Lung (tissue), 12 donors: ENCODE measurements around the gene RFX8. TPM values are rescaled to one million over a fixed set of nuclear protein-coding genes. Genes with fewer than 3 reads are reported as not detected.

ENCODE experiments used
- ATAC-seq: fragments of 200-7000 bp; cut with Tn5 transposase; one replicate; pipeline ENCODE4 v1.9.1; 2020; ENCODE audit warnings: moderate number of reproducible peaks; ENCODE audit not compliant: insufficient read depth, low FRiP score
- DNase-seq, 3 donors: peaks; one replicate each; pipeline ENCODE4 v3.0.0-alpha.2; 2013 to 2017
- H3K27ac ChIP-seq, 2 donors: one replicate each; pipeline ENCODE4 v1.5.1; 2013; ENCODE audit warnings: mild to moderate bottlenecking in 2 of 2, moderate library complexity in 2 of 2, control low read depth in 1 of 2, inconsistent platforms in 1 of 2, low read depth in 1 of 2, low read length in 1 of 2
- H3K27me3 ChIP-seq, 3 donors: one replicate each; pipeline ENCODE4 v1.5.1; 2013; ENCODE audit warnings: low read length in 2 of 3; ENCODE audit not compliant: control insufficient read depth in 3 of 3, insufficient read depth in 3 of 3
- H3K36me3 ChIP-seq, 4 donors: one replicate each; pipeline ENCODE4 v1.5.1; 2013; ENCODE audit warnings: low read length in 4 of 4, mild to moderate bottlenecking in 1 of 4, moderate library complexity in 1 of 4; ENCODE audit not compliant: control insufficient read depth in 4 of 4, insufficient read depth in 4 of 4
- H3K4me1 ChIP-seq, 5 donors: one replicate each; pipeline ENCODE4 v1.5.1; 2013; ENCODE audit warnings: low read length in 5 of 5, mild to moderate bottlenecking in 2 of 5, moderate library complexity in 1 of 5; ENCODE audit not compliant: control insufficient read depth in 5 of 5, insufficient read depth in 5 of 5
- H3K4me3 ChIP-seq: one replicate; pipeline ENCODE4 v1.5.1; 2013; ENCODE audit warnings: mild to moderate bottlenecking, control low read depth, moderate library complexity
- H3K9ac ChIP-seq, 2 donors: one replicate each; pipeline ENCODE4 v1.5.1; 2013; ENCODE audit warnings: low read length in 2 of 2, control low read depth in 1 of 2; ENCODE audit not compliant: insufficient read depth in 1 of 2
- H3K9me3 ChIP-seq, 4 donors: one replicate each; pipeline ENCODE4 v1.5.1; 2013; ENCODE audit warnings: low read length in 3 of 4, mild to moderate bottlenecking in 1 of 4, moderate library complexity in 1 of 4; ENCODE audit not compliant: control insufficient read depth in 4 of 4, insufficient read depth in 3 of 4
- CTCF ChIP-seq: IDR thresholded peaks from 2 replicates; pipeline ENCODE4 v1.5.1; 2012; ENCODE audit warnings: mild to moderate bottlenecking; ENCODE audit errors: control extremely low read depth, extremely low read depth
- WGBS, 2 donors: extraction: QIAGEN DNeasy Blood & Tissue Kit; methylation state at CpG; one replicate each; pipeline ENCODE4 v1.1.7; 2013; 5-methylcytosine and 5-hydroxymethylcytosine counted together
- polyA plus RNA-seq, 2 donors: library from polyadenylated mRNA; stranded (reverse); fragments of 200-250 nt; gene quantifications; one replicate each; pipeline ENCODE4 v1.2.1, GENCODE V29; 2013
- total RNA-seq, 2 donors: library from RNA; depleted of rRNA in 1 of 2; stranded (reverse); fragments of >200 nt in 1 of 2; gene quantifications; one replicate each; pipeline ENCODE4 v1.2.1, GENCODE V29; 2014 to 2021
- donor health status: control.
- donor health status: control.
- donor health status: Bipolar disorder and iron deficiency.
- donor health status: healthy.
- donor health status: DM: yes; HTN: yes; CAD: no.

RFX8 gene
- total and polyA plus RNA-seq, 4 donors = 0.11 to 0.88 (median 0.36) TPM

DNA sequence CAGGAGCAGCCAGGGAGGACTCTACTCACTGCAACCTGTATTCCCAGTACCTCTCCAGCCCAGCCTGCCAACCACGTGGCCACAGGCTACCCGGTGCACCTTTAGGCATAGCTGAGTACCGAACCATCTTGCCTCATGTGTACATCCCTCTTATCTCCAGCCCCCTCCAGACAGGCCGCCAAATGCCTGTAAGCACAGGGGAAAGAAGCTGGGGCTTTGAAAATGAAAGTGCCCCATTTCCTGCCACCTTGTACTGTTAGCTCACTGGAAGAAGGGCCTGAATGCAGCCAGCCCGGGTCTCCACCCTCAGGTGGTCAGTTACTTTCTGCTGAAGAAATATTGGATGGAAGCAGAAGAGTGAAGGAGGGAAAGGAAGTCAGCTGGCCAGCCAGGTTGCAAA is 27.2 kb upstream of the RFX8 start:
- H3K9me3 ChIP-seq = peaks cover 0 to 2% (median 0%) of the 10 kb centered on the region in 4 donors
- 71 to 75% methylated on average over 5 of the region's 5 CpGs for WGBS, 2 donors
- peaks cover 0 to 15% (median 9%) of the 10 kb centered on the region in 5 donors for H3K4me1 ChIP-seq
- TF ChIP-seq CTCF = no peak
- ATAC-seq = peak; percentile 41
- H3K4me3 ChIP-seq = no peak overlapping the region
- H3K36me3 ChIP-seq = no peaks in the 10 kb centered on the region
- no peak for DNase-seq
- no peak overlapping the region for H3K9ac ChIP-seq
- no peaks in the 10 kb centered on the region for H3K27me3 ChIP-seq
- H3K27ac ChIP-seq = no peak overlapping the region

- Histone ChIP-seq H3K4me3 (no peak overlapping the region), H3K27me3 (no peaks in the 10 kb centered on the region), H3K27ac (peak overlapping the region in 1 of 2 donors; percentile 24), H3K9me3 (peaks cover 0 to 1% (median 0%) of the 10 kb centered on the region in 4 donors), H3K9ac (no peak overlapping the region), H3K4me1 (peaks cover 0 to 15% (median 9%) of the 10 kb centered on the region in 5 donors), H3K36me3 (no peaks in the 10 kb centered on the region)
- no peak for TF ChIP-seq CTCF
- no peak for ATAC-seq
- no peak for DNase-seq
- 47 to 61% methylated on average over 3 of the region's 3 CpGs for WGBS, 2 donors
These were observed 26.5 kb upstream of the RFX8 start for GRCh38 chr2:101501443-101501842.

DNA sequence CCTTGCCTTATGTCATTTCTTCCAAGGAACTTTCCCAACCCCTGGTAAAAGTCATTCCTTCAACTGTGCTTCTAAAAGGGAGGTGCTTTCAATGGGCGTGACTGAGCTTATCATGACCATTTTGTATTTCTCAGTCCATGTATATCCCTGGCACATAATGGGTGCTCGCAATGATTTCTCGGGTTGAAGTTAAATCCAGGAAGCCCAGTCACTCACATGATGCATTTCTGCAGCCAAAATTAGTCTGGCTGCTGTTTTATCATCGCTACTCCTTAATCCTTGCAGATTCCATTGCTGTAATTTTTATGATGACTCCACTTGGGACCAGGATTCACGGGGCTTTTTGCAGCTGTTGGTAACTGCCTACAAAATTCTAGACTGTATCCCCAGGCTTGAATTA is 25.9 kb upstream of the RFX8 start:
- Histone ChIP-seq H3K9me3 (no peaks in the 10 kb centered on the region), H3K27me3 (no peaks in the 10 kb centered on the region), H3K27ac (peak overlapping the region in 1 of 2 donors; percentile 24), H3K36me3 (no peaks in the 10 kb centered on the region), H3K9ac (no peak overlapping the region), H3K4me3 (no peak overlapping the region), H3K4me1 (peaks cover 0 to 15% (median 9%) of the 10 kb centered on the region in 5 donors)
- ATAC-seq = peak; percentile 19
- DNase-seq = peak in 2 of 3 donors; percentile 39 to 56
- 60 to 75% methylated on average over 5 of the region's 5 CpGs for WGBS, 2 donors
- no peak for TF ChIP-seq CTCF

DNA sequence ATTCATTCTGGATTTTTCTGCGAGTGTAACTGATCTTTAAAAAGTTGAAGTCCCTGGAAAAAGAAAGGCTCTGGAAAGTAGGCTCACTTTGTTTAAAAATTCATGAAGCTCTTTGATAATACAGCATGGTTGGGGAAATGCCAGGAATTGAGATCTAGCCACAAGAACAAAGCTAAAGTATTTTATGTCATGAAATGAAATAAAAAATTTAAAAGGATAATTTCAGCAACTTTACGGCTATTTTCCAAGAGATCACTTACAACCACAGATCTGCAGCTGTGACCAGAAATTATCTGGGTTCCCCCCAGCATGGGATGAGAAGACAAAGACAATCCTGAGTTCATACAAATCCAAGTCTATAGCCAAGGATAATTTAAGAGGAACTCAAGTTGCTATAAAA is 25.3 kb upstream of the RFX8 start:
- no peak for ATAC-seq
- Histone ChIP-seq H3K36me3 (no peaks in the 10 kb centered on the region), H3K9ac (no peak overlapping the region), H3K4me1 (peaks cover 0 to 15% (median 9%) of the 10 kb centered on the region in 5 donors), H3K27me3 (no peaks in the 10 kb centered on the region), H3K27ac (no peak overlapping the region), H3K4me3 (no peak overlapping the region), H3K9me3 (no peaks in the 10 kb centered on the region)
- TF ChIP-seq CTCF = no peak
- 62 to 73% methylated on average over 2 of the region's 2 CpGs for WGBS, 2 donors
- peak in 2 of 3 donors; percentile 72 to 83 for DNase-seq
